A673 (cell line): ENCODE results near the gene PAQR4. TPM values are rescaled to one million over a fixed set of nuclear protein-coding genes. Genes with fewer than 3 reads are reported as not detected.

ENCODE experiments used
- BruUV-seq: library from RNA; stranded (reverse); fragments of 400-500 nt; replicated peaks from 2 replicates; lab custom pipeline; 2021; lab: Mats Ljungman, UMichigan
- CTCF ChIA-PET: fragments of 300-600 bp; sonication (Branson Sonifier 250); formaldehyde crosslinking; loops from one replicate; lab custom pipeline; 2022; ENCODE audit warnings: antibody characterized with exemption; lab: Charles Lee
- POLR2A ChIA-PET: fragments of 300-600 bp; sonication (Branson Sonifier 250); formaldehyde crosslinking; loops from one replicate; lab custom pipeline; 2022; ENCODE audit warnings: antibody characterized with exemption; ENCODE audit not compliant: low non-redundant PET; lab: Charles Lee
- DNase-seq: peaks from one replicate; pipeline ENCODE4 v3.0.0-alpha.2; 2015; ENCODE audit warnings: low spot score
- H3K27ac ChIP-seq: fragments of 200-600 bp; sonication (generic); 2 replicates; pipeline ENCODE4 v1.5.1; 2016; ENCODE audit warnings: mixed run types, low read depth, mild to moderate bottlenecking, mixed read lengths, antibody characterized with exemption, low read length; ENCODE audit not compliant: poor library complexity, severe bottlenecking
- H3K27me3 ChIP-seq: fragments of 200-600 bp; sonication (generic); replicated peaks from 2 replicates; pipeline ENCODE4 v1.6.1; 2017; ENCODE audit warnings: mixed run types, low read depth, mild to moderate bottlenecking, mixed read lengths, antibody characterized with exemption, low read length; ENCODE audit not compliant: insufficient read depth, poor library complexity
- H3K36me3 ChIP-seq: fragments of 200-600 bp; sonication (generic); 2 replicates; pipeline ENCODE4 v1.6.1; 2016; ENCODE audit warnings: mixed run types, mild to moderate bottlenecking, mixed read lengths, antibody characterized with exemption, low read length; ENCODE audit not compliant: insufficient read depth, poor library complexity, severe bottlenecking
- H3K4me1 ChIP-seq: fragments of 200-600 bp; sonication (generic); 2 replicates; pipeline ENCODE4 v1.6.1; 2017; ENCODE audit warnings: mixed run types, mild to moderate bottlenecking, mixed read lengths, antibody characterized with exemption, low read length; ENCODE audit not compliant: insufficient read depth, poor library complexity, severe bottlenecking
- H3K4me3 ChIP-seq: fragments of 200-600 bp; sonication (generic); 2 replicates; pipeline ENCODE4 v1.5.1; 2016; ENCODE audit warnings: low read depth, mixed run types, mild to moderate bottlenecking, mixed read lengths, low read length; ENCODE audit not compliant: poor library complexity, severe bottlenecking
- H3K9me3 ChIP-seq: fragments of 200-600 bp; sonication (generic); 2 replicates; pipeline ENCODE4 v1.6.1; 2016; ENCODE audit warnings: mixed run types, low read depth, mild to moderate bottlenecking, mixed read lengths, antibody characterized with exemption, low read length; ENCODE audit not compliant: poor library complexity, severe bottlenecking
- EZH2 ChIP-seq: fragments of 200-600 bp; sonication (generic); IDR thresholded peaks from 2 replicates; pipeline ENCODE4 v1.6.1; 2017; ENCODE audit warnings: borderline replicate concordance, low read depth, mild to moderate bottlenecking, mixed read lengths, antibody characterized with exemption, low read length; ENCODE audit not compliant: poor library complexity, severe bottlenecking
- intact Hi-C: fragments of 100-400 bp; cut with micrococcal nuclease; formaldehyde crosslinking; loops from one replicate; pipeline ENCODE4 v1.10.0; 2022; ENCODE audit not compliant: unreplicated experiment
- total RNA-seq: library from RNA; stranded (reverse); gene quantifications from 2 replicates; pipeline ENCODE4 v1.2.3, GENCODE V29; 2021
- TF ChIP-seq, protein P1 (sequence below): fragments of 300-800, 200-600 bp; sonication (generic); conservative IDR thresholded peaks from 2 replicates; pipeline ENCODE4 v1.5.1; 2017; ENCODE audit warnings: low read depth, mild to moderate bottlenecking, antibody characterized with exemption, low read length, moderate library complexity, mixed read lengths

The PAQR4 gene
- total RNA-seq, 1 experiment from 2014 or later = 46.5 TPM

DNA sequence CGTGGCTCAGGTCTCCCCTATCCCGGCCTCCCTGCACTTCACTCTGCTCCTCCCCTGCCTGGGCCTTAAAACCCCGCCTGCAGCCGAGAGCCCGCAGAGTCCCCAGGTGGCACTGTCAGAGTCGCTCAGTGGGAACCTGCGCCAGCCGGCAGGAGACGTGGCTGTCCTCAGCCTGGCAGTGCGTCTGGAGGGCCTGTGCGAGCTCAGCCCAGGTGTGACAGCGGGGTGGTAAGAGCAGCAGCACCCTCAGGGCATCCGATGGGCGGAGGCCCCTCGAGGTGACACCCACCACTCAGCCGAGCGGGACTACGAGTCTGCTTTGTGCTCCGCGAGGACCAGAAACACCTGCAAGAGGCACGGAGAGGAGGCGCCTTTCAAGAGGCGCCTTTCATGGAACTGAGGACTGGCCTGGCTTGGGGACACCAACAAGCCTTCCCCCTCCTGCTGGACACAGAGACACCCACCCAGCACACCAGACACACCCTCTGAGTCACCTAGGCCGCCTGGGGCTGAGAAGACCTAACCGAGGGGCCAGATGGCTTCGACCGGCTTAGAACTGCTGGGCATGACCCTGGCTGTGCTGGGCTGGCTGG is 43.8 kb downstream of the PAQR4 start, which contains the start of gene CLDN9:
Gene CLDN9 (plus strand): TSS at position 96 of the 593 bp plus-strand sequence. CDS start 440 bp downstream, at position 536.
- CTCF ChIA-PET = no interaction called here
- TF ChIP-seq, protein P1, sequence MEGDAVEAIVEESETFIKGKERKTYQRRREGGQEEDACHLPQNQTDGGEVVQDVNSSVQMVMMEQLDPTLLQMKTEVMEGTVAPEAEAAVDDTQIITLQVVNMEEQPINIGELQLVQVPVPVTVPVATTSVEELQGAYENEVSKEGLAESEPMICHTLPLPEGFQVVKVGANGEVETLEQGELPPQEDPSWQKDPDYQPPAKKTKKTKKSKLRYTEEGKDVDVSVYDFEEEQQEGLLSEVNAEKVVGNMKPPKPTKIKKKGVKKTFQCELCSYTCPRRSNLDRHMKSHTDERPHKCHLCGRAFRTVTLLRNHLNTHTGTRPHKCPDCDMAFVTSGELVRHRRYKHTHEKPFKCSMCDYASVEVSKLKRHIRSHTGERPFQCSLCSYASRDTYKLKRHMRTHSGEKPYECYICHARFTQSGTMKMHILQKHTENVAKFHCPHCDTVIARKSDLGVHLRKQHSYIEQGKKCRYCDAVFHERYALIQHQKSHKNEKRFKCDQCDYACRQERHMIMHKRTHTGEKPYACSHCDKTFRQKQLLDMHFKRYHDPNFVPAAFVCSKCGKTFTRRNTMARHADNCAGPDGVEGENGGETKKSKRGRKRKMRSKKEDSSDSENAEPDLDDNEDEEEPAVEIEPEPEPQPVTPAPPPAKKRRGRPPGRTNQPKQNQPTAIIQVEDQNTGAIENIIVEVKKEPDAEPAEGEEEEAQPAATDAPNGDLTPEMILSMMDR = no peak
- TF ChIP-seq EZH2 = no peak
- Histone ChIP-seq H3K27ac (no peak within 1 kb of the TSS), H3K4me3 (no peak within 1 kb of the TSS), H3K4me1 (peaks cover 4% of the 10 kb centered on the region), H3K27me3 (peaks cover 56% of the 10 kb centered on the region), H3K9me3 (no peaks in the 10 kb centered on the region), H3K36me3 (no peaks in the 10 kb centered on the region)
- no peak for DNase-seq
- POLR2A ChIA-PET = no interaction called here
- BruUV-seq = no TSS peak
- intact Hi-C loops = no loop called here

DNA sequence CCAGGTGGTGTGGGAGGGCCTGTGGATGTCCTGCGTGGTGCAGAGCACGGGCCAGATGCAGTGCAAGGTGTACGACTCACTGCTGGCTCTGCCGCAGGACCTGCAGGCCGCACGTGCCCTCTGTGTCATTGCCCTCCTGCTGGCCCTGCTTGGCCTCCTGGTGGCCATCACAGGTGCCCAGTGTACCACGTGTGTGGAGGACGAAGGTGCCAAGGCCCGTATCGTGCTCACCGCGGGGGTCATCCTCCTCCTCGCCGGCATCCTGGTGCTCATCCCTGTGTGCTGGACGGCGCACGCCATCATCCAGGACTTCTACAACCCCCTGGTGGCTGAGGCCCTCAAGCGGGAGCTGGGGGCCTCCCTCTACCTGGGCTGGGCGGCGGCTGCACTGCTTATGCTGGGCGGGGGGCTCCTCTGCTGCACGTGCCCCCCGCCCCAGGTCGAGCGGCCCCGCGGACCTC is 44.4 kb downstream of the PAQR4 start:
- H3K36me3 ChIP-seq = no peaks in the 10 kb centered on the region
- no peak for DNase-seq
- ChIA-PET POLR2A (no interaction called here), CTCF (no interaction called here)
- H3K27me3 ChIP-seq = peaks cover 50% of the 10 kb centered on the region
- H3K27ac ChIP-seq = no peak overlapping the region
- no peak overlapping the region for H3K4me3 ChIP-seq
- no peaks in the 10 kb centered on the region for H3K9me3 ChIP-seq
- TF ChIP-seq, protein P1 = no peak
- TF ChIP-seq EZH2 = no peak
- peaks cover 5% of the 10 kb centered on the region for H3K4me1 ChIP-seq
- no TSS peak for BruUV-seq
- intact Hi-C loops = no loop called here

DNA sequence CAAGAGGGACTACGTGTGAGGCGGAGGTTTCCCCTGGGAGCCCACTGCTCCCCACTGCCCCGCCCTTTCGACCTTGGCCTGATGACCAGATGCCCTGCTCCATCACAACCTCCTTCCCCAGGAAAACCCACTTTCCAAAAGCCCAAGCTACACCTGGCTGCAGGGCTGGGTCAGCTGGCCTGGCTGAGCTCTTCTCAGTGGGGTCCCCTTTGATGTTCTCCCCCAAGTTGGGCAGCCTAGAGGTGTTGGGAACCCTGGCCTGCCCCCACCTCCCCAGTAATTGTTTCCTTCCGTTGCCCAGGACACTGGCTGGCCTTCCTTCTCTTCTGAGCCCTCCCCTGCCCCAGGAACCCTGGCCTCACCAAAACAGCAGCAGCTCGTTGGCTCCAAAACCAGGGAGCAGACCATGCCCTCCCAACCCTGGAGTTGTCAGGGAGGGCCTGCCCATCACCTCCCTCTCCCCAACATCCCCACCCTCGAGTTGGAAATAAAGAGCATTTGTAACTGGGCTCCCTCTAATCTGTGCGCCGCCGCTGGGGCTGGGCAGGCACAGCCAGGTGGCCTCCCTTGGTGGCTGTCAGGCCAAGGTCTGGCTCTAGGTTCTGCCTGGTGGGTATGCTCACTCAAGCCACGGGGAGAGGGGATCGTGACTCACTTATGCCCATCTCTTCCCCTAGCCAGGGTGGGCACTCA is 45.0 kb downstream of the PAQR4 start:
- no peak overlapping the region for H3K27ac ChIP-seq
- TF ChIP-seq, protein P1 = no peak
- no peak for TF ChIP-seq EZH2
- DNase-seq = no peak
- no TSS peak for BruUV-seq
- intact Hi-C loops = no loop called here
- no peak overlapping the region for H3K4me3 ChIP-seq
- H3K36me3 ChIP-seq = no peaks in the 10 kb centered on the region
- H3K27me3 ChIP-seq = peaks cover 46% of the 10 kb centered on the region
- peaks cover 8% of the 10 kb centered on the region for H3K4me1 ChIP-seq
- H3K9me3 ChIP-seq = no peaks in the 10 kb centered on the region
- ChIA-PET CTCF (no interaction called here), POLR2A (no interaction called here)
